Trophoblast cell (in vitro differentiated cells and primary cell): ENCODE results near the gene C14orf180.

Experiments
- DNase-seq, 2 donors: peaks; one replicate each; pipeline ENCODE4 v3.0.0-alpha.2; 2016
- H2AFZ ChIP-seq: 2 replicates; pipeline ENCODE4 v1.6.1; 2013; ENCODE audit warnings: low read length, moderate library complexity, mild to moderate bottlenecking; ENCODE audit not compliant: insufficient read depth, poor library complexity
- H2AK5ac ChIP-seq: 2 replicates; pipeline ENCODE4 v1.6.1; 2013; ENCODE audit warnings: mild to moderate bottlenecking, low read length
- H2BK120ac ChIP-seq: 2 replicates; pipeline ENCODE4 v1.6.1; 2013; ENCODE audit warnings: low read length, mild to moderate bottlenecking, moderate library complexity; ENCODE audit not compliant: insufficient read depth, poor library complexity
- H2BK12ac ChIP-seq: 2 replicates; pipeline ENCODE4 v1.6.1; 2013; ENCODE audit warnings: mild to moderate bottlenecking, low read length, moderate library complexity
- H2BK5ac ChIP-seq: 2 replicates; pipeline ENCODE4 v1.6.1; 2013; ENCODE audit warnings: low read length, low read depth, moderate library complexity, mild to moderate bottlenecking; ENCODE audit not compliant: poor library complexity
- H3K14ac ChIP-seq: 2 replicates; pipeline ENCODE4 v1.6.1; 2013; ENCODE audit warnings: mild to moderate bottlenecking, low read length
- H3K18ac ChIP-seq: 2 replicates; pipeline ENCODE4 v1.6.1; 2013; ENCODE audit warnings: mild to moderate bottlenecking, low read length
- H3K23ac ChIP-seq: 2 replicates; pipeline ENCODE4 v1.6.1; 2013; ENCODE audit warnings: low read length
- H3K27ac ChIP-seq: 2 replicates; pipeline ENCODE4 v1.5.1; 2013; ENCODE audit warnings: low read depth, mild to moderate bottlenecking, inconsistent platforms, low read length, moderate library complexity
- H3K27me3 ChIP-seq: 2 replicates; pipeline ENCODE4 v1.6.1; 2013; ENCODE audit warnings: inconsistent platforms, mild to moderate bottlenecking, low read length, moderate library complexity; ENCODE audit not compliant: insufficient read depth
- H3K36me3 ChIP-seq, 2 experiments: 1 replicate in 1 of 2; 2 replicates in 1 of 2; pipeline ENCODE4 v1.6.1; 2013; ENCODE audit warnings: low read length in 2 of 2, mild to moderate bottlenecking in 2 of 2, moderate library complexity in 1 of 2; ENCODE audit not compliant: insufficient read depth in 2 of 2, control insufficient read depth in 1 of 2
- H3K4ac ChIP-seq: 2 replicates; pipeline ENCODE4 v1.6.1; 2013; ENCODE audit warnings: low read depth, mild to moderate bottlenecking, low read length, moderate library complexity
- H3K4me1 ChIP-seq, 2 experiments: 1 replicate in 1 of 2; 2 replicates in 1 of 2; pipeline ENCODE4 v1.6.1; 2013; ENCODE audit warnings: low read length in 2 of 2, mild to moderate bottlenecking in 2 of 2, moderate library complexity in 1 of 2; ENCODE audit not compliant: insufficient read depth in 2 of 2, control insufficient read depth in 1 of 2
- H3K4me2 ChIP-seq: 2 replicates; pipeline ENCODE4 v1.6.1; 2013; ENCODE audit warnings: inconsistent platforms, mild to moderate bottlenecking, low read length, moderate library complexity
- H3K4me3 ChIP-seq: 2 replicates; pipeline ENCODE4 v1.5.1; 2013; ENCODE audit warnings: mild to moderate bottlenecking, low read depth, low read length, inconsistent platforms
- H3K79me1 ChIP-seq: one replicate; pipeline ENCODE4 v1.6.1; 2013; ENCODE audit warnings: low read length
- H3K79me2 ChIP-seq: 2 replicates; pipeline ENCODE4 v1.6.1; 2013; ENCODE audit warnings: low read length, mild to moderate bottlenecking; ENCODE audit not compliant: control insufficient read depth, insufficient read depth, poor library complexity
- H3K9ac ChIP-seq: 2 replicates; pipeline ENCODE4 v1.6.1; 2013; ENCODE audit warnings: mild to moderate bottlenecking, low read length
- H3K9me3 ChIP-seq: 2 replicates; pipeline ENCODE4 v1.6.1; 2013; ENCODE audit warnings: low read depth, mild to moderate bottlenecking, control low read depth, inconsistent platforms, low read length; ENCODE audit not compliant: insufficient read depth
- H4K12ac ChIP-seq: 2 replicates; pipeline ENCODE4 v1.6.1; 2013; ENCODE audit warnings: low read depth, mild to moderate bottlenecking, low read length, moderate library complexity
- H4K8ac ChIP-seq: 2 replicates; pipeline ENCODE4 v1.6.1; 2013; ENCODE audit warnings: low read depth, mild to moderate bottlenecking, low read length, moderate library complexity
- H4K91ac ChIP-seq: one replicate; pipeline ENCODE4 v1.6.1; 2013; ENCODE audit warnings: low read depth, mild to moderate bottlenecking, low read length, moderate library complexity
- WGBS: extraction: QIAGEN DNeasy Blood & Tissue Kit; methylation state at CpG from one replicate; pipeline ENCODE4 v1.1.7; 2013; ENCODE audit warnings: missing lambda C conversion rate; ENCODE audit not compliant: insufficient read length, insufficient coverage; ENCODE audit errors: extremely low coverage; 5-methylcytosine and 5-hydroxymethylcytosine counted together

Gene C14orf180

DNA sequence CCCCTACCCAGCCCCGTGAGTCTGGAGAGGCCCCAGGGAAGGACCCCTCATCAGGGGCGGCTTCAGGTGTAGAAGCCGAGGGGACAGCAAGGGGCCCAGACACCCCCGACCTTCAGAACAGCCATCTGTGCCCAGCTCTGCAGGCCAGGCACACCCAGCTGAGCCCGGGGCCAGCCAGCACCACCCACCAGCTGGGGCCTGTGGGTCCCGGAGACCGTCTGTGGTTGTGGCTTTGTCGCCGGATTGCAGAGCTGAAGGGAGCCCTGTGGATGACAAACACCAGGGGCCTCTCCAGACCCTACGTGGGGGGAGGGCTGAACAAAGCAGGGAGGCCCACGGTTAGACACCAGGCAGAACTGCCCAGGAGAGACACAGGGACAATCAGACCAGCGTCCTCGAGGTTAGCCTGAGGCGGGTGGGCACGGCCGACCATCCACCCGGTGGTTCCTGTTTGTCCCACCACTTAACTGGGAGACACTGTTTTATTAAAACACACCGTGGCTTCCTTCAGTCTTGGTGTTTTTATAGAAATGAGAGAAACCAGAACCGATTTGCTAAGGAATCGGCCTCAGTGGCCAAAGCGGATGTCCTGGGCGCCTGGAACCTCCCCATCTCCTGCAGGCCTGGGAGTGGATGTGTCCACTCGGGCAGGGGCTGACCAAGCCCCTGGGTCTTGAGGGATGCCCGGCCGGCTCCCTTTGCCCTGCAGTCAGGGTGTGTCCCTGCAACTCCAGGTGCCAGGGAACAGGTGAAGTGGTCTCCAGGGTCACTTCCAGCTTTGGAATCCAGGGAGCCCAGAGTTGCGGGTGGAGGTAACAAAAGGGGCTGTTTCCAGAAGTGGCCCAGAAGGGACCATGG is 10.0 kb downstream of the C14orf180 start:
- Histone ChIP-seq H3K27me3 (no peaks in the 10 kb centered on the region), H2BK120ac (no peak overlapping the region), H3K18ac (no peak overlapping the region), H3K9ac (no peak overlapping the region), H2AFZ (no peak overlapping the region), H3K4ac (no peak overlapping the region), H3K4me1 (peaks cover 0 to 4% of the 10 kb centered on the region in 2 experiments), H3K27ac (no peak overlapping the region), H3K36me3 (no peaks in the 10 kb centered on the region), H3K79me2 (no peaks in the 10 kb centered on the region), H3K4me3 (no peak overlapping the region), H2AK5ac (no peak overlapping the region), H3K4me2 (no peak overlapping the region), H3K14ac (no peak overlapping the region), H4K8ac (no peak overlapping the region), H4K91ac (no peak overlapping the region), H3K23ac (no peak overlapping the region), H4K12ac (no peak overlapping the region), H2BK12ac (no peak overlapping the region), H3K79me1 (no peaks in the 10 kb centered on the region), H3K9me3 (peaks cover 4% of the 10 kb centered on the region), H2BK5ac (no peak overlapping the region)
- WGBS: no CpG with 5 or more reads among the region's 26 CpGs
- no peak for DNase-seq

DNA sequence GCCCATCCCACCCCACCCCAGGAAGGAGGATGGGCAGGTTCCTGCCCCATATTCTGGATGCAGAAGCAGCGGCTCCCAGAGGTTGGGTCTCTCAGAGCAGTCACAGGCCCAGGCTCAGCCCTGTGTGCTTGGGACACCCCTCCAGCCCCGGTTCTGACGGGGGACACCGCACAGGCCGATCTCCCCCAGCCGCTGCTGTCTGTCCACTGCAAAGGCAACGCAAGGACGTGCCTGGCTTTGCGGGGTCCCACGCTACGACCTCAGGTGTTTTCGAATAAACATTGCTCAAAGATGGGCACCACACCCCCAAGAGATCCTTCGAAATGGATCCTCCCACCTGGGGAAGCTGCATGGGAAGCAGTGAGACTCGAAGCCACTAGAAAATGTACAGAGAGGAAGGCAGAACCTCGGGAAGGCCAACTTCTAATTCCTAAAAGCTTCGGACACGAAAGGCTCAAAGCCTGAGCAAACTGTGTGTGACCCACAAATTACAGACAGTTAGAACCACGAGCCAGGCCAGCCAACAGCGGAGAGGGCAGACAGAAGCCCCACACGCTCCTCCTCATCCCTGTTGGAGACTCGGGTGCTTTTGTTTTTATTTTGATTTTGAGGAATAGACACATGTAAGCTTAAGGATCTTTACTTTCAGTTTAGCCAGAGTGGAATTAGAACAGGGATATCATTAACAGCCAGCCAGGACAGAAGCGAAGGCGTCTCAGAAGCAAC is 10.8 kb downstream of the C14orf180 start:
- no CpG with 5 or more reads among the region's 23 CpGs for WGBS

DNA sequence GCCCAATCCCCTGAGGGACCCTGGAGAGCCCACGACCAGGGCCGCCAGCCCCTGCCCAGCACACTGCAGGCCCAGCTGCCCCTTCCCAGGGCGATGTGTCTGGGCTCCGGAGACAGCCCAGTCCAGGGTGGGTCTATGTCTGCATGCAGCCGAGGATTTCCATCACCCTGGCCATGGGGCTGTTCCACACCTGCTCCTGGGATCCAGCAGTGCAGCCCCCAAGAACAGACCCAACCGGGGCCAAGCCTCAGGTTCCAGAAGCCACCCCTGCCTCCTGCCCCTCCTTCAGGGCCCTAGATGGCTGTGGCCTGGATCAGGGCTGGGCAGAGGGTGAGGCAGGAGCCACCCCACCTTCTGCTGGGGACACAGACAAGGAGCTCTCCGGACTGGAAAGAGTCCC is 11.5 kb downstream of the C14orf180 start:
- Histone ChIP-seq H3K4me1 (peaks cover 0 to 4% of the 10 kb centered on the region in 2 experiments), H2BK120ac (no peak overlapping the region), H3K36me3 (no peaks in the 10 kb centered on the region), H4K12ac (no peak overlapping the region), H3K9ac (no peak overlapping the region), H4K91ac (no peak overlapping the region), H3K4me3 (no peak overlapping the region), H3K79me2 (no peaks in the 10 kb centered on the region), H4K8ac (no peak overlapping the region), H3K79me1 (no peaks in the 10 kb centered on the region), H2BK12ac (no peak overlapping the region), H3K4ac (no peak overlapping the region), H2AK5ac (no peak overlapping the region), H3K14ac (no peak overlapping the region), H2BK5ac (no peak overlapping the region), H3K18ac (no peak overlapping the region), H3K27ac (no peak overlapping the region), H2AFZ (no peak overlapping the region), H3K9me3 (peaks cover 4% of the 10 kb centered on the region), H3K23ac (no peak overlapping the region), H3K27me3 (no peaks in the 10 kb centered on the region), H3K4me2 (no peak overlapping the region)
- DNase-seq: no peak
- WGBS: no CpG with 5 or more reads among the region's 7 CpGs

More for the DNA sequence above, 10.8 kb downstream of the C14orf180 start:
- Histone ChIP-seq H2BK120ac (no peak overlapping the region), H3K27ac (no peak overlapping the region), H3K4me2 (no peak overlapping the region), H3K4me3 (no peak overlapping the region), H3K14ac (no peak overlapping the region), H4K12ac (no peak overlapping the region), H4K8ac (no peak overlapping the region), H2AFZ (no peak overlapping the region), H3K79me1 (no peaks in the 10 kb centered on the region), H2AK5ac (no peak overlapping the region), H3K18ac (no peak overlapping the region), H3K9me3 (peaks cover 4% of the 10 kb centered on the region), H3K27me3 (no peaks in the 10 kb centered on the region), H2BK5ac (no peak overlapping the region), H3K4ac (no peak overlapping the region), H4K91ac (no peak overlapping the region), H3K36me3 (no peaks in the 10 kb centered on the region), H3K79me2 (no peaks in the 10 kb centered on the region), H3K9ac (no peak overlapping the region), H3K23ac (no peak overlapping the region), H3K4me1 (peaks cover 0 to 4% of the 10 kb centered on the region in 2 experiments), H2BK12ac (no peak overlapping the region)
- no peak for DNase-seq

DNA sequence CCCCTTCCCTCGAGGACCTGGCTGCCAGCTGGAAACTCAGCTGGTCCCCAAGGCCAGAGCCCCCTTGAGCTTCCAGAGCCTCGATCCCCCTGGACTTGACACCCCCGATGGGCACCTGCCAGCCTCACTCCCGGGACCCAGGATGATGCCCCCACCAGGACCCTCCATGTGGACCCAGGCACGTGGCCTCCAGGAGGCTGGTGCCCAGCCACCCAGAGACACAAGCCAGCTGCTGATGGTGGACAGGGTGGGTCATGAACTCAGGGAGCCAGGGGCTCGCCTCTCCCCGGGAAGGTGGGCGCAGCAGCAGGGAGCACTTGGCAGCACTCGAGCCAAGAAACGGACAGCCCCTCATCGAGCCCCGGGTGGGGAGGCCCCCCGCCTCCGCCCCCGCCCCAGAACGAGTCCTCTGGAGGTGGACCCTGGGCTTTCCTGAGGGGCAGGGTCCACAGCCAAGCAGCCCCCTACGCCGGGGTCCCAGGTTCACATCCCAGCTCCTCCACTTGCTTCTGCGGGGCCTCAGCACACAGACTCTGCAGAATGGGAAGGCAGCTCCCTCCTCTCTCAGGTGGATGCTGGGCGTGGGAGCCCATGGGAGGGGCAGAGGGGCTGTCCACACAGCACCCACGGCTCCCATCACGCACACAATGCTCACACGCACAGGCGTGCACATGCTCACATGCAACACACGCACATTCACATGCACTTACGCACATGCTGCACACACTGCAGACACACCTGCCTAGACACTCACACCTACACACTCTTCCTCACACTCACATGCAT is 12.1 kb downstream of the C14orf180 start:
- peak overlapping the region; percentile 50 for H3K4me3 ChIP-seq
- no peak overlapping the region for H3K14ac ChIP-seq
- no peaks in the 10 kb centered on the region for H3K36me3 ChIP-seq
- H3K9me3 ChIP-seq: peaks cover 4% of the 10 kb centered on the region
- no peak overlapping the region for H2BK5ac ChIP-seq
- no peak overlapping the region for H3K27ac ChIP-seq
- no peak overlapping the region for H3K23ac ChIP-seq
- H2AFZ ChIP-seq: no peak overlapping the region
- no peak overlapping the region for H3K4ac ChIP-seq
- DNase-seq: no peak
- no peak overlapping the region for H3K9ac ChIP-seq
- no peak overlapping the region for H4K8ac ChIP-seq
- H2BK12ac ChIP-seq: no peak overlapping the region
- H4K12ac ChIP-seq: no peak overlapping the region
- no peak overlapping the region for H2AK5ac ChIP-seq
- no peak overlapping the region for H4K91ac ChIP-seq
- peaks cover 0 to 4% of the 10 kb centered on the region in 2 experiments for H3K4me1 ChIP-seq
- WGBS: no CpG with 5 or more reads among the region's 26 CpGs
- H3K18ac ChIP-seq: no peak overlapping the region
- no peaks in the 10 kb centered on the region for H3K27me3 ChIP-seq
- no peak overlapping the region for H3K4me2 ChIP-seq
- no peaks in the 10 kb centered on the region for H3K79me1 ChIP-seq
- H3K79me2 ChIP-seq: no peaks in the 10 kb centered on the region
- H2BK120ac ChIP-seq: no peak overlapping the region
